NOMO-1 treated with dmso at 0.1 percent for 144 hours (cell line): ENCODE results near the gene KCNC4.

Source experiments
- DNase-seq: peaks from one replicate; lab custom pipeline; 2025; ENCODE audit not compliant: unreplicated experiment; lab: John Stamatoyannopoulos, UW

Gene KCNC4

DNA sequence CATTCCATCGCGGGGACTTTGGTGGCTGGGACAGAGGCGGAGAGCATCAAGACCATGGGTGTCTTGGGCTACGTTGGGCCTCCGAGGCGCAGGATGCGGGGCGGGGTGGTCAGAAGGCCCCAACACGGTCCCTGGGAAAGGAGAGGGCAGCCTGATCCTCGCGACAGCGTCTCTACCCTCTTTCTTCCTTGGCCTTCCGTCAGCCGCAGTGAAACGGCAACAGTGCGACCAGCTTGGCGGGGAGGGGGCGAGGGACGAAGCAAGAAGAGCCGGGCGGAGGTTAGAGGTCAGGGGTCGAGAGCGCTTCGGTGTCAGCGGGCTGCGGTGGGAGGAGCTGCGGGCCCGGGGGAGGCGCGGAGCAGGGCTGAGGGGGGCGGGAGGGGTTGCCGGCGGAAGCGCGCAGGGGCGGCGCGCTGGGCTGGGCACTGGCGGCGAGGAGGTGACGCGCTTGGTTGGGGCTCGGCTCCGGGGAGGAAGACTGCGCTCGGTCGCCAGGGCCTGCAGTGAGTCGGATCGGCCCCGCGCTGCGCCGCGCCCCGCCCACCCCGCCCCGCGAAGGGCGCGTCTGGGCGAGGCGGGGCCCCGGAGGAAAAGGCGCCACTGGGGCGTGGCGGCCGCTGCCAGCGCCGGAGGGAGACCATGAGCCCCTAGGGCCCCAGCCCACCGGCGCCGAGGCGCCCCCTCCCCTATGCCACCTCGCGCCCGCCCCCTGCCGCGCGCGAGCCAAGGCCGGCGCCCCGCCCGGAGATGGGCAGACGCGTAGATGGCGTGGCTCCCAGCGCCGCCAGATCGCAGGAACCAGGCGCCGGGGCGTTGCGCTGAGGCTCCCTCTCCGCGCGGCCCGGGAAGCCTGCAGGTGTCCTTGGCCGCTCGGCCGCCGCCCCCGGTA, at the start of gene KCNC4:
Gene KCNC4, plus strand, starts transcription at position 600 of the 889 bp plus-strand sequence. CDS start 1,186 bp downstream, outside the sequence.
- DNase-seq = peak; percentile 91

DNA sequence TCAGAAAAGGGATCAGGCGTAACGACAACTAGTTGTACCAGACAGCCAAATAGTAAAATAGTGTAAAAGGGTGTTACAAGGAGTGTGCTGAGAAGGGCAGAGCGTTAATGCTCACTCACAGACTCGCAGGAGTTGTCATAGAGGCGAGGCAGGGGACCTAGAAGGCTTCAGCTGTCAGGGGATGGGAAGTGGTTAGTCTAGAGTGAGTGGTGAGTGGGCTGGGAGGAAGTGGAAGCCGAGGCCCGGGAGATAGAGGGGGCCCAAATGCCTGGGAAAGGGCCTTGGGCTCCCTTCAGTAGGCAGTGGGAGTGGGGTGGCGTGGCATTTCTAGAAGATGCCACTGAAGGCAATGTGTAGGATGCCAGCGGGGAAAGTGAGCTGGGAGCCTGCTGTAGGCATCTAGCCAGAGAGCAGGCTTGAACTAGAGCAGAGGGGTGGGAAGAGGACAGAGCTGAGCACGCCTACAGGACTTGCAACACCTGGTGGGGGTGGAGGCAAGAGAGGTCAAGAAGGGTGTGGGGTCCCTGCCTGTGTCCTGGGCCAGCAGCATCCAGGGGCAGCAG, 49.5 kb upstream of the KCNC4 start:
- DNase-seq = no peak

DNA sequence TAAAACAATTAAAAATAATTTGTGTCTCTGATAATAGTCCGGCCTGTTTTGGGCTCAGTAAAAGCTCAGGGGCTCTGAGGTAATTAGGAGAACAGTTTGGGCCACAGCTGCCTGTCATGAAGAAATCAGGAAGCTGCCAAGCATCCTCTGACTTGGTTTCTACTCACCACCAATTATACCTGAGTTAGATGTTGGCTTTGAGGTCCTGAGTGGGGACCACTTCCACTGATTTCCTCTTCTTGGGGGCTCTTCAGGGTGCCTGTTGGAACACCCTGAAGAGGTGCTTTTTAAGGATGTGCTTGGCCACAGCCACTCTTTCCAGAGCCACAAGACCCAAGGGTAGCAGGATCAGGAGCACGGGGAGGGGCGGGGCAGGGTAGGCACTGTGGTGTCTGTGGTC, 48.9 kb upstream of the KCNC4 start:
- DNase-seq = no peak

DNA sequence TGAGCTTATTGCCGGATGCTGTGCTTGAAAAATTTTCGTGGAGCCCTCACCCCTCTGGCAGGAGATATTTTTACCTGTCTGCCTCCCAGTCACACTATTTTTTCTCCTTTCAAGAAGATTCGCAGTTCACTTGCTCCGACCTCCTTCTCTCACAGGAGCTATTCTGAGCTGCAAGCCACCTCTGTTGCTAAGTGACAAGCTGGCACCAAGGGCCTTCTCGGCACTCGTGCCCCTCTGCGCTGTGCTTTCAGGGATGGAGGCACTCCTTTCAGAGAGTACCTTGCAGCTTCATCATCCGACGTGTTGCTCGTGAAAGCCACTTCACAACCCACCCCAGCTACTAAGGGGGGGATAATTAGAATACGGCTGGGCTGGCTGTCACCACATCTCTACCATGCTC, 48.3 kb upstream of the KCNC4 start:
- no peak for DNase-seq

DNA sequence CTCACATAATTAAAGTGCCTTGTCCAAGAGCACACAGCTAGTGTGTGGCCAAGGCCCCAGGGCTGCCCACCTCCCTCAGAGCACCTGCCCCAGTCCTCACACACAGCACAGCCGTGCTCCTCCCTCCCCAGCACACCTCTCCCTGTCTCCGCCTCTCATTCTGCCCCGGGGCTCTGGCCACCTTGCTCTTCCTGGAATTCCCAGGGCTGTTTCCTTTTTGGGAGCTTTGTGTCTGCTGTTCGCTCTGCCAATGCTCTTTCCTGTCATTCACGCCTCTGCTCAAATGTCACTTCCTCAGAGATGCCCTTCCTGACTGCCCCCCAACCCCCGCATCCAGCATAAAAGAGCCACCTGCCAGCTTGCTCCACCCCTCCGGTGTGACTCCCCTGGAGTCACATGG, 46.5 kb upstream of the KCNC4 start:
- DNase-seq = no peak

DNA sequence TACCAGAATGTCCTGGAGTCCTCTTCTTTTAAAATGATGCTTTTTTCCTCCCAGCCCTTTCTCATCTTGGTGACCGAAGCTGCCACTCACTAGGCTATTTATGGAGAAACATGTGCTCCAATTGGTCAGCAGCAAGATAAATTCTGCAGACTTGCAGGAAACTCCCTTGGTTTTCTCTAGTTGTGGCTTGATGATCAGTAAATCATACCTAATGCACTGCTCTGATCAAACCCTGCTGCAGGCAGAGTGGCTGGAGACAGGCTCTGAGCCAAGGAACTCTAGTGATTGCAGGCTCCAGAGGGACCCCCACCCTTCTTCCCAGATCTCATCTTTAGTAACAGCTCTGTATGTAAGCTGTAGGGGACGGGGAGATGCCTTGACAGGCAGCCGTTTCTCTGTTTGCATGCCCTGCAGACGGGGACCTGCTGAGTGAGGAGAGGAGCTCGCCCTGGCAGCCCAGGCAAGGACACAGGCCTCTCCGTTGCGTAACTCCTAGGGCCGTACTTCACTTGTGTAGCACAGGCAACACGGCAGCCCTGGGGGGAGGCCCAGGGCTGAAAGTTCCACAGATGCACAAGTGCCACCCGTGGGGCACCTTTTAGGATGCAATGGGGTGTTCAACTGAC, 45.3 kb upstream of the KCNC4 start:
- no peak for DNase-seq

DNA sequence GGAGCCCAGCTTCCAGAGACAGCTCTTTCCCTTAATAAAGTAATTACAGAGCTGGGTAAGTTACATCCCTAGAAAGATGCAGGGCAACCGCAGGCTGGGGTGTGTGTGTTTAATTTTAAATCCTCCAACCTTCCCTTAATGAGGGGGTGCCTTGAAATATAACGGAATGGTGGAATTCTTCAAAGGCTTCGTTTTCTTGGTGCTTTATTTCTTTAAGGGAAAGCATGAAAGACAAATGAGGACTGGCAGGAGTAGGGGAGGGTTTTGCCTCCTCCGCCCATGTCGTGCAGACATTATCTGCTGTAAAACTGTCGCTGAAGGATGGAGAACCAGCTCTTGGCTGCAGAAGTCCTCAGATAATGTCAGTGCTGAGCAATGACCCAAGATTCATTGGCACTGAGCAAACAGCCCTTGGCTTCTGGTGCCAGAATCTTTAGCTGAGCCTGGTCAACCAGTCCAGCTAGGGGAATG, 44.3 kb upstream of the KCNC4 start:
- no peak for DNase-seq

DNA sequence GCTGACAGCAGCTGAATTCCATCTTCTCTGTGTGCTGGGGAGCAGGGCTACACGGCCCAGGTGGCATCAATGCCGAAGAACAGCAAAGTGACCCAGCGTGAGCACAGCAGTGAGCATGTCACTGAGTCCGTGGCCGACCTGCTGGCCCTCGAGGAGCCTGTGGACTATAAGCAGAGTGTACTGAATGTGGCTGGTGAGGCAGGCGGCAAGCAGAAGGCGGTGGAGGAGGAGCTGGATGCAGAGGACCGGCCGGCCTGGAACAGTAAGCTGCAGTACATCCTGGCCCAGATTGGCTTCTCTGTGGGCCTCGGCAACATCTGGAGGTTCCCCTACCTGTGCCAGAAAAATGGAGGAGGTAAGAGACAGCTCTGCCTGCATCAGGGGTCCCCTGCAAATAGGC, 43.3 kb upstream of the KCNC4 start:
- no peak for DNase-seq

DNA sequence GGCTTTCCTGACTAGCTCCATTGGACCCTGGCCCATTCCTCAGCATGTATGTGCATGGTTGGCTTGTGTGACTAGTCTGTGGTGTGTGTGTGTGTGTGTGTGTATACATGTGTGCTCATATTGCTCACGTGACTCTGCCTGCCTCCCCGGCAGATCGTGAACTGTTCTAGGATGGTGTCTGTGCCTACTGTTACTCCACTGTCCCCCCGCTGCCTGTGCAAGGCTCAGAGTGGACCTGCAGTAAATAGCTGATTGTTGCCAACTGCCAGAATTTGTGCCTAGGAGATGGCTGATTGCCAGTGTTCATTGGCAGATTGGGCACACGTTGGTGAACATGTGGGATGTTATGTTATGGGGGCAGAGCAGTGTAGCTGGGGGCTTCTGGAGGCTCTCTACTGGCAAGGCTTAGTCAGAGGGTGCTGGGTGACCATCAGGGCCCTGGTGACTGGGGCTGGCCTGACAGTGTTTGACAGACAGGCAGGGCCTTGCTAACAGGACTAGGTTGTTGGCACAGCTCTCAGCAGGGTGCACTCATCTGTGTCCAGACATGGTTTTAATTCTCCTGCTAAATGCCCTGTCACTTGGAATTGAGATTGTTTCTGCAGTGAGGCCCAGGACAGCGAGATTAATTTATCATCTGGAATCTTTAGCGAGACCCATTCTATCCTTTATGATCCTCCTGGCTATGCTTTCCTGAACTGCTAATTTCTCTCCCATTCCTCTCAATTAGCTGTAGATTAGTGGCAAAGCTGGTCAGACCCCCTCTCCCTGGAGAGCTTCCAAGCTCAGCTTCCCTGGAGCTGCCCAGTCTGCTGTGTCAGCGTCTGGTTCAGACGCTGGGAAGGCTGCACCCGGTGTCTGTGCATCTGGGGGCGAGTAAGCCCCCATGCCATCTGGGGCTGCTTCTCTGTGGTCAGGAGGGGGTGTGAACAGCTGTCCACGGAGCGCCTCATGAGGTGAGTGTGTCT, 39.1 kb upstream of the KCNC4 start:
- no peak for DNase-seq

DNA sequence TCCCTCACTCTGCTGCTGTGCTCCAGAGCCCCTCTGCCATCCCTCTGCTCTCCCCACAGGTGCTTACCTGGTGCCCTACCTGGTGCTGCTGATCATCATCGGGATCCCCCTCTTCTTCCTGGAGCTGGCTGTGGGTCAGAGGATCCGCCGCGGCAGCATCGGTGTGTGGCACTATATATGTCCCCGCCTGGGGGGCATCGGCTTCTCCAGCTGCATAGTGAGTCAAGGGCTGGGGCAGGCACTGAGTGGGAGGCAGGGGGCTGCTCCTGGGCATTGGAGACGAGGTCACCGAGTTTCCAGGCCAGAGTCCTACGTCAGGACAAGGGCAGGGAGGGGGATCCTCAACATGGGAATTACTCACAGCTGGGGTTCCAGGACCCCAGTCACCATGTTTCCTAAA, 38.1 kb upstream of the KCNC4 start:
- no peak for DNase-seq

DNA sequence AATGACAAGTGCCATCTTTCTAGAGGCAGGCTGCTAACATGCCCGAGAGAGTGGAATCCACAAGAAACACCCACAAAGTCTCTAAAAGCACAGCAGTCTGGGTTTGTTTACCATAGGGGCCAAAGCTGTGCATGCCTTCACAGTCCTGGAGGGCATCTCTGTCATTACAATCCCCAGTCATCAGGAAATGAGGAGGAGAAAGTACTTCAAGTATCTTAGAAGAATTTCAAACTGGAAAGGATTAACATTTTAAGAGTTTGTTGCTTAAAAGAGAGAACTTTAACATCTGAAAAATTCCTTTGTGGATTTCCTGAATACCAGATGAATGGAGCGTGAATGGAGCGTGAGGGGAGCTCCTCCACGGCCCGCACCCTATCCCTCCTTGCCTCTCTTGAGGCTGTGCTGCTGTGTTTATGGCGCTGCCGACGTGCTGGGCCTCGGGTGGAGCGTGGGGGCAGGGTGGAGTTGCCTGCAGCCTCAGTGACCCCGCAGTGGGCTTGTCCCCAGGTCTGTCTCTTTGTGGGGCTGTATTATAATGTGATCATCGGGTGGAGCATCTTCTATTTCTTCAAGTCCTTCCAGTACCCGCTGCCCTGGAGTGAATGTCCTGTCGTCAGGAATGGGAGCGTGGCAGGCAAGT, 36.5 kb upstream of the KCNC4 start:
- no peak for DNase-seq

DNA sequence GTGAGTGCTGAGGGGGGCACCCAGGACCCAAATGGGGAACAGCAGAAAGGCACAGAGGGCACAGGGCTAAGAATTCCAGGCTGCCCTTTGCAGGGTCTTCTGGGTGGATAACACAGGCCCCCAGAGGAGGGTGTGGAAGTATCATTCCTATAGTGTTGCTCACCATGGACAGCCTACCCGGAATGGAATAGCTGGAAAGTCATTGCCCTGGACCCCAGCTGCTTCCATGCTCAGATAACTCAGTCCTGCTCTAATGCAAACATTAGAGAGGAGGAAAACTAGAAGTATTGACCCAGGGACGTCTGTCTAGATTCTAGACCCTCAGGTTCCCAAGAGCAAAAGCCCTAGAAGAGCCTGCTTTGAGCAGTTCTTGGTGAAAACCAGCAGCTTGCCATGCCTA, 35.2 kb upstream of the KCNC4 start:
- DNase-seq = no peak

DNA sequence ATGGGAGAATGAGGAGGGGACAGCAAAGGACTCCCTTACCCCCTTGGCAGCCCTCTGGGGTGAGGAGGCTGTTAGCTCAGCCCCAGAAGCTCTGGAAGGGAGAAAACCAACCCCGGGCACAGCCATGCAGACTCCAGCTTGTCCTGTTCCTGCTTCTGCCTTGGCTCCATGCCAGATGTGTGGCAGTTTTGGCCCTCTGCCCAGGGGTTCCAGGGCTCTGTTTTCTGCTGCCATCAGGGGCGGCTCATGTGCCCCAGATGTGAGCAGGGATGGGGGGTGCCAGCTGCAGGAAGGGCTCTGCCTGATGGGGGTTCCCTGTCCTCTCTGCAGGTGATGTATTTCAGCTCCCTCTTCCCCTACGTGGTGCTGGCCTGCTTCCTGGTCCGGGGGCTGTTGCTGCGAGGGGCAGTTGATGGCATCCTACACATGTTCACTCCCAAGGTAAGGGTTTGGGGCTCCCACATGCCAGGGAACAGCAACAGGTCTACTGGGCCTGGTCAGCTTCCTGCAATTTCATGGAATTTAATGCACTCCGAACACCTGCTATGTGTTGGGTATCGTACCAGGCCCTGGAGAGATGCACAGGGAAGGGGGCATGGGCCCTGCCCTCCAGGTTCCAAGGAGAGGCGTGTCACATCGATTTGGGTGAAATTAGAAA, 33.7 kb upstream of the KCNC4 start:
- DNase-seq = no peak

DNA sequence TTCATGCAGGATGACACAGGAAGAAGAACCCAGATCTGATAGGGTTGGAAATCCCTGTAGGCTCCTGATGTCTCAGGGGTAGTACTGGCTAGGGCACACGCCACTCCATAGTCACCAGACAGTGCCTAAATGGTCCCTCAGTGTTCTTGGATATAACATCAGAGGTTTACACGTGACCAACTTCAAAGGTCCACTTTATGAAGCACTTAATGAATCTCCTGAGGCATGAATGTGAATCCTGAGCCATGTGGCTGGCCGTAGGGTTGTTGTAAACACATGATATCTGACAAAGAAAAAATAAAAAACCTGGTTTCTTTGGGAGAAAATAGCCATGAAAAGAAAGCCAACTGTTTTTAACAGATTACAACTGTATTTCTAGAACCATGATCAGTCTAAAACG, 32.3 kb upstream of the KCNC4 start:
- no peak for DNase-seq

DNA sequence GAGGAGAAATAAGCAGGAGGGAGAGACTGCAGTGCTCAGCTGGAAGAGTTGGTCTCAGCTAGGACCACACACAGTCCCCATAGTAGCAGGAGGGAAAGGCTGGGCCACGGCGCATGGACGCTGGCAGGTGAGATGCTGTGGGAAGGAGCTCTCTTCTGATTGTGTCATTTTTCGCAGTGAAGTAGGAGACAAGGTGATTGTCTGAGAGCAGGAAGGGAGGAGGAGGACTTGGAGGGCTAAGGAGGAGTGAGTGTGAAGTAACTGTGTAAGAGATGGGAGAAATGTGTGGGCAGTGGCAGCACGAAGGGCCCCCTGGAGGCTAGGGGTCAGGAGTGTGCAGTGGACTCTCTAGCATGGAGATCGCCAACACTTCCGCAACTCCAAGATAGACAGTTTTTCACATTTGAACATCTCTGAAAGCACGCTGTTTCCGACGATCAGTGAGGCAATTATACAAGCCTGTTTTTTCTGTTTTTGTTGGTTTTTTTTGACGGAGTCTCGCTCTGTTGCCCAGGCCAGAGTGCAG, 26.4 kb upstream of the KCNC4 start:
- DNase-seq = no peak

DNA sequence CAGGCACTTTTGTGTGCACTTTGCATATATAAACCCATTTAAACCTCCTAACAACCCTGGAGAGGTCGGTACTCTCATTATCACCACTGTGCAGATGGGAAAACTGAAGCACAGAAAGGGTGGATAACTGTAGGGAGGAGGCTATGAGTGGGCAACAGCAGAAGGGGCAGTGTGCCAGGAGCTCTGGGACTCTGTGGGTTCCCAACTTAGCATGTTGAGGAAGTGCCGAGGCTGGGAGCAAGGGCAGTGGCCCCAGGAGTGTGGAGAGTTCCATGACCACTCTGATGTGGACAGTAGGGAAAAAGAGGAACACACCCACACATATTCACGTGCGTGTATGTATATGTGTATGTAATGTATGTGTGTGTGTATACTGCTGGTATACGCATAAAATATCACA, 25.7 kb upstream of the KCNC4 start:
- DNase-seq = no peak

DNA sequence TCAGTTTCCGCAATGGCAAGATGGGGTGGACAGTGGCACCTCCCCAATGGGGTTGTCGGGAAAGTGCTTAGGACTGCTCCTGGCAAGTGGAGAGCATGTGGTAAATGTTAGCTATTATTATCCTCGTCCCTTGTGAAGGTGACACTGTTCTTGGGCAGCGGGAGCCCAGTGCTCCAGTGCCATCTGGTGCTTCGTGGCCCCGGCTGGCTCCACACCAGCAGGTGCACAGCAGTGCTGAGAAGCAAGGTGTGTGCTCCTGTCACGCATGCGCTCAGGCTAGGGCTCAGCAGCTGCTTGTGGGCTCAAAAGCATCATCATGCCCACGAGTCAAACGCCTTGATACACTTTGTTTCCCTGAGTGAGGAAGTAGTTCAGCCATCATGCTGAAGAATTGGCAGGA, 24.9 kb upstream of the KCNC4 start:
- DNase-seq = no peak

DNA sequence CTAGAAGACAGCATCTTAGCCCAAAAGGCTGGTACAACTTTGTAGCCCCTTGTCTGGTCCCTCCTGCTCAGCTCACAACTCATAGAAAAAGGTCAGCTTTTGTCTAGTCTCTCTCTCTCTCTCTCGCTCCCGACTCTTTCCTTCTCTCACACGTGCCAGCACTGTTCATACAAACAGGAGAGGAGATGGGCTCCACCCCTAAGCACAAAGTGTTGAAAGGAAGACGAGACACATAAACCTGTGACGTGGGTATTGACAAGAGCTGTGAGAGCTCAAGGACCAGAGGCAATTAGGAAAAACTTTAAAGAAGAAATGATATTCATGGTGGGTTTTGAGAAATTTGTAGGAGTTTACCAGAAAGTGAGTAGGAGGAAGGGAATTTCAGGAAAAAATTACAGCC, 23.6 kb upstream of the KCNC4 start:
- no peak for DNase-seq

DNA sequence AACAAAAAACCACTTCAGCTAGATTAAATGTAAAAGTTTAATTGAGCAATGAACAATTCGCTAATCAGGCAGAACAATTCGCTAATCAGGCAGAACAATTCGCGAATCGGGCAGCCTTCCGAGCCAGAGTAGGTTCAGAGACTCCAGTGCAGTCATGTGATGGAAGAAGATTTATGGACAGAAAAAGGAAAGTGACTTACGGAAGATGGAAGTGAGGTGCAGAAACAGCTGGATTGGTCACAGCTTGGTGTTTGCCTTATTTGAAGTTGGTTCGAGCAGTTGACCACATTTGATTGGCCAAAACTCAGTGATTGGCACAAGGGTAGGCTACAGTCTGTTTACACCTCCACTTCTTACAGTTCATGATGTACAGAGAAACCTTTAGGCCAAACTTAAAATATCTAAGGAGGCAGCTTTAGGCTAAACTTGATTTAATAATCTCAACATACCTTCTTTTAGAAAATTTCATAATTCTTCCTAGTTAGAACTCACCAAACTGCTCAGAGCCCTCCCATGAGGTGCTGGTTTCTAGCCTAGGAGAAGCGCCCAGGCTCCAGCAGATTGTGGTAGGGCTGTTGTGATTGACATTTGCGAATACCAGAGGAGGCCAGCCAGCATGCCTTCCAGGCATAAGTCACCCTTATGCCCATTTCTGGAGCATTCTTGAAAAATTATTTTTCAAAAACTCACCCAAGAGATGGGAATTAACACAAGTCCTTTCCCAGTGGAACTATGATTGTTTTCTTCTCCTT, 22.8 kb upstream of the KCNC4 start:
- no peak for DNase-seq
